Measurements from ENCODE around the gene ING4. TPM values are rescaled to one million over a fixed set of nuclear protein-coding genes. Genes with fewer than 3 reads are reported as not detected.

Gene ING4
- polyA plus RNA-seq, 1 of the 3 experiments (the other 2 are of a cell fraction): 96.5 TPM

DNA sequence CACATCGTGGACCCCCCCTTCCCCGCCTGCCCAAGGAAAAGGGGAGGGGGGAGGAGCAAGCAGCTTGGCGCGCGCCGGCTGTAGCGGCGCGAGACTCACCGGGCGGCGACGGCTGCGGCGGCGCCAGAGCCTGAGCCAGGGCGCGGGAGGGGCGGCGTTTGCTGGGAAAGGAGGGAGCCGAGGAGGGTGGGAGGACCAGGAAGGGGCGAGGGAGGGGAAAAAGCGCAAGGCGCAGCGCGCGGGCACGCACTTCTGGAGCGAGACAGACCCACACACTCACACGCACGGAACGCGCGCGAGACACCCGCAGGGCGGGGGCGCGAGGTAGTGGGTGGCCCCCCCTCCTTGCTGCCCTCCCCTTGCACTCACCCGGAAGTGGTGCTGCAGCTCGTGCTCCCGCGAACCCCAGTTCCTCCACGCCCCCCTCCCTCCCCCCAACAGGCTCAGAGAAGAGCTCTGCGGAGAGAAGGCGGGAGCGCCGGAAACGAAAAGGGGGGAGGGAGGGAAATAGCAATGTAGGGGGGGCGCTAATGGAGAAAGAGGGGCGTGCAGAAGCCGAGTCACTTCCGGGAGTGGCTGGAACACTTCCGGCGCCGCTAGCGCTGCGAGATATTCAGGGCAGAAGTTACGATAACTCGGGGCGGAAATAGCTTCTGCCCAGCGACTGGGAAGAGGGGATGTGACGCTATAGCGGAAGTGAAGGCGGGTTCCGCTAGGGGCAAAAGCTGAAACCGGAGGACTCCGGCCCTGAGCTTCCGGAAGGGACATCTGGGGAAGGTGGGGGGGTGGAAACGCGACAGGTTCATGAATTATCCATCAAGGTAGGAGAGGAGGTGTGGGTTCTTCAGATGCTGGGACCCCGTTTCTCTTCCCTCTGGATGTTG, 26.3 kb upstream of the ING4 start, which contains the start of gene ZNF384 (continued):
- TF ChIP-seq USF2 (IDR thresholded peaks at IDR 0.05; ENCODE audit: borderline replicate concordance, low read depth, low read length) (no peak), SMC3 (IDR thresholded peaks at IDR 0.05; ENCODE audit: low read depth, low read length) (no peak), REST (IDR thresholded peaks at IDR 0.05; ENCODE audit: low read depth, low read length) (peak; percentile 29; the same call in 1 of the 2 replicates), SIN3A (IDR thresholded peaks at IDR 0.05; ENCODE audit: borderline replicate concordance, low read depth, low read length) (peak; percentile 52), POLR2AphosphoS5 (IDR thresholded peaks at IDR 0.05; ENCODE audit: low read depth, low read length) (peak; percentile 88), JUND (IDR thresholded peaks at IDR 0.05) (no peak), TEAD4 (IDR thresholded peaks at IDR 0.05; ENCODE audit: borderline replicate concordance, insufficient read depth) (peak; percentile 27; the same call in 1 of the 2 replicates), FOXM1 (IDR thresholded peaks at IDR 0.05; ENCODE audit: low read depth) (no peak), NFIC (IDR thresholded peaks at IDR 0.05; ENCODE audit: borderline replicate concordance) (no peak), FOXJ3 (CRISPR knock-in tag; IDR thresholded peaks at IDR 0.05) (no peak), PBX3 (IDR thresholded peaks at IDR 0.05) (peak; percentile 15), MEF2A (IDR thresholded peaks at IDR 0.05; ENCODE audit: borderline replicate concordance, low read depth) (no peak; the same call in 1 of the 2 replicates), CHD2 (IDR thresholded peaks at IDR 0.05; ENCODE audit: low read length, partially characterized antibody) (peak; percentile 88), EZH2phosphoT487 (IDR thresholded peaks at IDR 0.05; ENCODE audit: borderline replicate concordance, low read depth) (no peak), RFX5 (IDR thresholded peaks at IDR 0.05; ENCODE audit: low read length) (no peak; the same call in none of the 2 replicates), IRF3 (IDR thresholded peaks at IDR 0.05; ENCODE audit: low read depth, low read length) (no peak; the same call in 1 of the 2 replicates), TCF12 (IDR thresholded peaks at IDR 0.05) (peak; percentile 51; the same call in 1 of the 2 replicates), GATA2 (CRISPR knock-in tag; IDR thresholded peaks at IDR 0.05) (no peak), TAF1 (IDR thresholded peaks at IDR 0.05; ENCODE audit: borderline replicate concordance, low read depth, low read length) (peak; percentile 70), FOSL2 (IDR thresholded peaks at IDR 0.05; ENCODE audit: borderline replicate concordance, low read depth) (peak; percentile 3; the same call in 1 of the 2 replicates), ELF1 (IDR thresholded peaks at IDR 0.05) (peak; percentile 100)
- TF ChIP-seq, protein P1, sequence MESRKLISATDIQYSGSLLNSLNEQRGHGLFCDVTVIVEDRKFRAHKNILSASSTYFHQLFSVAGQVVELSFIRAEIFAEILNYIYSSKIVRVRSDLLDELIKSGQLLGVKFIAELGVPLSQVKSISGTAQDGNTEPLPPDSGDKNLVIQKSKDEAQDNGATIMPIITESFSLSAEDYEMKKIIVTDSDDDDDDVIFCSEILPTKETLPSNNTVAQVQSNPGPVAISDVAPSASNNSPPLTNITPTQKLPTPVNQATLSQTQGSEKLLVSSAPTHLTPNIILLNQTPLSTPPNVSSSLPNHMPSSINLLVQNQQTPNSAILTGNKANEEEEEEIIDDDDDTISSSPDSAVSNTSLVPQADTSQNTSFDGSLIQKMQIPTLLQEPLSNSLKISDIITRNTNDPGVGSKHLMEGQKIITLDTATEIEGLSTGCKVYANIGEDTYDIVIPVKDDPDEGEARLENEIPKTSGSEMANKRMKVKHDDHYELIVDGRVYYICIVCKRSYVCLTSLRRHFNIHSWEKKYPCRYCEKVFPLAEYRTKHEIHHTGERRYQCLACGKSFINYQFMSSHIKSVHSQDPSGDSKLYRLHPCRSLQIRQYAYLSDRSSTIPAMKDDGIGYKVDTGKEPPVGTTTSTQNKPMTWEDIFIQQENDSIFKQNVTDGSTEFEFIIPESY (IDR thresholded peaks at IDR 0.05; ENCODE audit: borderline replicate concordance, low read depth): peak; percentile 76

Data from SK-N-SH (cell line).